Fibroblast of upper back skin (primary cell): ENCODE measurements around the gene ZNF48.

Experiments
- DNase-seq: peaks from one replicate; pipeline ENCODE4 v3.0.0-alpha.2; 2013

The ZNF48 gene

DNA sequence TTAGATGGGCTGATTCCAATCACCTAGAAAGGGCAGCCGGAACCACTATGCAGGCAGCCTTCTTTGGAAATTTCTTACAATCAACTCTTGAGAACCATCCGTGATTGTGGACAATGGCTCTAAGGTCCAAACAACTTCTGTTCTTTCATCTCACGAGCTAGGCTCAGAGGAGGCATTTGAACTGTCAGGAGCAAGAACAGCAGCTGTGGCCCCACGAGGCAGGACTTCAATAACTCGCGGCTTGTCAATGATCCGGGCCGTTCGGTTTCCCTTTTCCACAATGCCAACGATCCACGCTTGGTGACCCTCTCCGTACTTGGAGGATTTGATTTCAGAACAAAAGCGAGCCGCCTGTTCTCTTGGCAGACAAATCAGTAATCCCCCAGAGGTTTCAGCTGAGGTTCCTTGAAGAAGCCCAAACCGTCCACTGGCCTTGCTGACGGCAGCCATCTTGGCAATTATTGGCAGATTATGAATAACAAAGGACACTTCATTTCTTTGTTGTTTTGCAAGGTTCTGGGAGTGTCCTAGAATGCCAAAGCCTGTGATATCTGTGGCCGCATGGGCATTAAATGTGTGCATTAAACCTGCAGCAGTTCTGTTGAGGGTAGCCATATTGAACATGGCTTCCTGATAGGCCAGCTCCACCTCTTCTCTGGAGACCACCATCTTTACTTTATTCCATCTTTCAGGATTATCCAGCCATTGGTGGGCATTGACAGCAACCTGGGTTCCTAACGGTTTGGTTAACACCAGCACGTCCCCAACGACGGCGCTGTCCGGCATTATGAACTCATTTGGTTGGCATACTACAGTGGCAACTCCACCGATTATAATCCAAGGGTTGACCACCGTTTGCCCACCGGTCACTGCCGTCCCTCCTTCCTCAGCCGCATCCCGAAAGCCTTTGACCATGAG, 49.3 kb downstream of the ZNF48 start:
- DNase-seq: no peak

DNA sequence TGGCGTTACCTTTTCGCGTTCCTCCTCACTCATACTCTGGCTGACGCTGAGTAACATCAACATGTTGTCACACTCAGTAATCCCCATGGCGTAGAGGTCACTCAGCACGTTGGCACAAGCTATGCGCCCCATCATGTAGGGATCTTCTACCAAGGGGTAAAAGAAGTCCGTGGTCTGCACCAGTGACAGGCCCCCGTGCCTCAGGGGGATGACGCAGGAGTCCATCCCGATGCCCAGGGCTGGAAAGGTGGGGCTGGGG, 49.9 kb downstream of the ZNF48 start:
- DNase-seq: no peak

DNA sequence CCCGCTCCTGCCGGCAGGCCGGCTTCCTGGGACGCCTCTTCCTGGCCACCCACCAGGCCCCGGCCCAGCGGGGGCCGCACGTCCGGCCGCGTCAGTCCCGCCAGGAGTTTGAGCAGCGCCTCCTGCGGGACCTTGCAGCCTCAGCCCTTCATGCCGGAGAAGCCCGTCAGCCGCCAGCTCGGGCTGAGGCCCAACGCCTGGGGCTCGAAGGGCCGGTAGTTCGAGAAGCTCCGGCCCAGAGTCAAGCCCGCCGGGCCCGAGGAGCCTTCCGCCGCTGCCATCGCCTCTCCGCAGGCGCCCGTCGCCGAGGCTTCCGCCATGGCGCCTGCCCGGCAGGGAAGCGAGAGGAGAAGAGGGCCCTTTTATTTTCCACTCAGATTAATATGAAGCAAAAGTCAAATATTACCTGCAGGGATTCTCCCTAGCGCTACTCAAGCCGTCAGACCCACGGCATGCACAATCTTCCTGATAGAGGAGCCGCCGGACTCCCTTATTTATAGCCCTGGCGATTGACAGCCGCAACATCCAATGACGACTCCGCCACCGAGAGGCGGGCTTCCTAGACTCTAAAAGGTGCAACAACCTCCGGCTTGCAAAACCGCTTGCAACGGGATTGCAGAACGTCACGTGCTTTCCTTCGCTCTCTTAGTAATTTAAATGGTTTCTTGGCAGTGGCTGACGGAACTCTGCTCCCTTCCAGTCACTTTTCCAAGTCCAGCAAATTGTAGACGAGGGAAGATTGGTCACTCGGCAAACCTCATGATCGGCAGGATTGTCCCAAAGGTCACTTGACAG, 50.4 kb downstream of the ZNF48 start, which contains the start of gene SEPHS2:
Gene SEPHS2 (minus strand): TSS at position 467 of the 795 bp plus-strand sequence. CDS start 147 bp downstream, at position 320.
- peak; percentile 98 for DNase-seq

DNA sequence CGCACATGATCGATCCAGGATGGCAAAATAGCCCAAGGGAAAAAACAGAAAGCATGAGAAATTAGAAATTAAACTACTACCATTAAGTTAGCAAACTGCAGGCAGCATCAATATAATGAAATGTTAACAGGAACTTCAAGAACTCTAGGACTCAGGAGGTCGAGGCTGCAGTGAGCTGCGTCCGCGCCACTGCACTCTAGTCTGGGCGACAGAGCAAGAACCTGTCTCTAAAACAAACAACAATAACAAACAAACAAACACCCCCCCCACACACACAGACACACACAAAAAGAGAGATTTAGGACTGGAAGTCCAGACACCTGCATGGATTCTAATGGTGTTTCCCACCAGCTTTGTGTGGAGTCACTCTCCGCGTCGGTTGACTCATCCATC, 51.0 kb downstream of the ZNF48 start:
- DNase-seq: no peak

DNA sequence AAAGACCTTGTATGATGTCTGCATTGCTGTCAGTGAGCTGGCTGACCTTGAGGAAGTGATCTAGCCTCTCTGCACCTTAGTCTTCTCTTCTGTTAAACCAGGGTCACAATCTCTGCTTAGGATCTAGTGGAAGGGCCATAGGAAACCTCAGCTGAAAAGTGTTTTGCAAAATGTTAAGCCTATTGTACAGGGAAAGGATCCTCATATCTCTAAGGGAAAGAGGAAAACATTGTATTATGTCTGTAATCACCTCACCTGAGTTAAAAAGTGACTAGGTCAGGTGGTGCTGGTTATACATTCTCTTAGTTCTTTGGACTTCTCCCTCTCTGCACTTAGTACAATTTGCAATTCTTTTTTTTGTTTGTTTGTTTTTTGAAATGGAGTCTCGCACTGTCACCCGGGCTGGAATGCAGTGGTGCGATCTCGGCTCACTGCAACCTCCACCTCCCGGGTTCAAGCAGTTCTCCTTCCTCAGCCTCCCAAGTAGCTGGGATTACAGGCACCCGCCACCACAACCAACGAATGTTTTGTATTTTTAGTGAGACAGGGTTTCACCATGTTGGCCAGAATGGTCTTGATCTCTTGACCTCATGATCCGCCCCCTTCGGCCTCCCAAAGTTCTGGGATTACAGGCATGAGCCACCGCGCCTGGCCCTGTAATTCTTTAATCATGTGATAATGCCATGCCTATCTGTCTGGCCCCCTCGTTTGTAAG, 52.4 kb downstream of the ZNF48 start:
- DNase-seq: no peak

DNA sequence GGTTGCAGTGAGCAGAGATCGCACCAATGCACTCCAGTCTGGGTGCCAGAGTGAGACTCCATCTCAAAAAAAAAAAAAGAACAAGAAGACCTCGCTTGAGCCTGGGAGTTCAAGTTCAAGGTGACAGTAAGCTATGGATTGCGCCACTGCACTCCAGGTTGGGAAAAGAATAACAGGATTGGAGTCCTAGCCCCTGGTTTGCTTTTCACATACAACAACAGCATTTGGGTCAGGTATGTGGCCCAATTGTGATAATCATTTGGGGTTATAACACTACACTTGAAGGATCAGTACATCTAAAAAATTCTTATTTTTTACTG, 53.9 kb downstream of the ZNF48 start:
- DNase-seq: no peak
